IMR-90 (cell line): ENCODE results near the gene RALGAPA1. TPM values are rescaled to one million over a fixed set of nuclear protein-coding genes. Genes with fewer than 3 reads are reported as not detected.

Source experiments
- ATAC-seq: fragments of 200-7000 bp; cut with Tn5 transposase; 2 replicates; pipeline ENCODE4 v1.9.1; 2020; ENCODE audit warnings: low read depth, mild to moderate bottlenecking, moderate library complexity
- BruUV-seq: library from RNA; stranded (reverse); fragments of 400-500 nt; replicated peaks from 2 replicates; lab custom pipeline; 2021; lab: Mats Ljungman, UMichigan
- CTCF ChIA-PET: fragments of 300-600 bp; formaldehyde crosslinking; extraction: SDS; loops from one replicate; lab custom pipeline; 2021; ENCODE audit warnings: antibody characterized with exemption; lab: Yijun Ruan, JAX
- POLR2A ChIA-PET: fragments of 300-600 bp; sonication (Branson Sonifier 250); formaldehyde crosslinking; loops from one replicate; lab custom pipeline; 2022; ENCODE audit warnings: antibody characterized with exemption; ENCODE audit not compliant: unreplicated experiment; lab: Charles Lee
- DNase-seq: peaks from one replicate; pipeline ENCODE4 v3.0.0; 2013
- H2AFZ ChIP-seq: replicated peaks from 2 replicates; pipeline ENCODE3; 2013; ENCODE audit warnings: low read length, mild to moderate bottlenecking; ENCODE audit not compliant: poor library complexity
- H2AK5ac ChIP-seq: 2 replicates; pipeline ENCODE4 v1.6.1; 2013; ENCODE audit warnings: low read depth, low read length, inconsistent platforms
- H2AK9ac ChIP-seq: replicated peaks from 2 replicates; pipeline ENCODE3; 2013; ENCODE audit warnings: mild to moderate bottlenecking, low read depth, low read length, moderate library complexity; ENCODE audit not compliant: poor library complexity
- H2BK120ac ChIP-seq: 2 replicates; pipeline ENCODE4 v1.6.1; 2013; ENCODE audit warnings: low read depth, low read length, inconsistent platforms
- H2BK15ac ChIP-seq: 3 replicates; pipeline ENCODE4 v1.6.1; 2013; ENCODE audit warnings: low read depth, low read length, inconsistent platforms
- H2BK20ac ChIP-seq: 2 replicates; pipeline ENCODE4 v1.6.1; 2013; ENCODE audit warnings: low read depth, mild to moderate bottlenecking, inconsistent platforms, low read length, moderate library complexity
- H2BK5ac ChIP-seq: 2 replicates; pipeline ENCODE4 v1.6.1; 2013; ENCODE audit warnings: mild to moderate bottlenecking, low read depth, low read length, inconsistent platforms; ENCODE audit not compliant: poor library complexity, severe bottlenecking
- H3K14ac ChIP-seq: replicated peaks from 2 replicates; pipeline ENCODE4 v1.6.1; 2013; ENCODE audit warnings: low read depth, low read length, inconsistent platforms
- H3K18ac ChIP-seq: 2 replicates; pipeline ENCODE4 v1.6.1; 2013; ENCODE audit warnings: low read depth, low read length, control low read depth
- H3K23ac ChIP-seq: 2 replicates; pipeline ENCODE4 v1.6.1; 2013; ENCODE audit warnings: low read depth, low read length, inconsistent platforms
- H3K27ac ChIP-seq: 2 replicates; pipeline ENCODE4 v1.5.1; 2013; ENCODE audit warnings: mild to moderate bottlenecking, control low read depth, low read length; ENCODE audit not compliant: insufficient read depth
- H3K27me3 ChIP-seq: 2 replicates; pipeline ENCODE4 v1.6.1; 2013; ENCODE audit warnings: low read length; ENCODE audit not compliant: control insufficient read depth, insufficient read depth
- H3K36me3 ChIP-seq: 2 replicates; pipeline ENCODE4 v1.6.1; 2013; ENCODE audit warnings: low read length, mixed read lengths; ENCODE audit not compliant: control insufficient read depth, insufficient read depth
- H3K4ac ChIP-seq: 2 replicates; pipeline ENCODE4 v1.6.1; 2013; ENCODE audit warnings: low read depth, low read length, inconsistent platforms
- H3K4me1 ChIP-seq: 2 replicates; pipeline ENCODE4 v1.6.1; 2013; ENCODE audit warnings: low read length, mixed read lengths; ENCODE audit not compliant: control insufficient read depth, insufficient read depth
- H3K4me2 ChIP-seq: 2 replicates; pipeline ENCODE4 v1.6.1; 2013; ENCODE audit warnings: low read depth, mild to moderate bottlenecking, control low read depth, low read length, moderate library complexity
- H3K4me3 ChIP-seq: 2 replicates; pipeline ENCODE4 v1.5.1; 2013; ENCODE audit warnings: low read depth, mild to moderate bottlenecking, control low read depth, low read length, moderate library complexity; ENCODE audit not compliant: insufficient read depth
- H3K56ac ChIP-seq: 2 replicates; pipeline ENCODE4 v1.6.1; 2013; ENCODE audit warnings: low read length, inconsistent platforms; ENCODE audit not compliant: insufficient read depth; ENCODE audit errors: extremely low read depth
- H3K79me1 ChIP-seq, 2 experiments: 2 replicates each; pipeline ENCODE4 v1.6.1; 2013; ENCODE audit warnings: low read length in 2 of 2, inconsistent platforms in 1 of 2, low read depth in 1 of 2
- H3K9ac ChIP-seq: 2 replicates; pipeline ENCODE4 v1.6.1; 2013; ENCODE audit warnings: low read depth, low read length, control low read depth
- H3K9me1 ChIP-seq: 2 replicates; pipeline ENCODE4 v1.6.1; 2013; ENCODE audit warnings: low read length, inconsistent platforms; ENCODE audit not compliant: insufficient read depth
- H3K9me3 ChIP-seq: 2 replicates; pipeline ENCODE4 v1.6.1; 2013; ENCODE audit warnings: low read length; ENCODE audit not compliant: control insufficient read depth, insufficient read depth
- H4K20me1 ChIP-seq: 2 replicates; pipeline ENCODE4 v1.6.1; 2013; ENCODE audit warnings: low read length, inconsistent platforms; ENCODE audit not compliant: insufficient read depth
- H4K5ac ChIP-seq: 2 replicates; pipeline ENCODE4 v1.6.1; 2013; ENCODE audit warnings: mild to moderate bottlenecking, low read depth, low read length, control low read depth
- H4K8ac ChIP-seq, 2 experiments: 2 replicates each; pipeline ENCODE4 v1.6.1; 2013; ENCODE audit warnings: low read depth in 2 of 2, low read length in 2 of 2, control low read depth in 1 of 2, inconsistent platforms in 1 of 2
- H4K91ac ChIP-seq: 2 replicates; pipeline ENCODE4 v1.6.1; 2013; ENCODE audit warnings: low read depth, low read length, inconsistent platforms; ENCODE audit not compliant: insufficient read depth
- FOS ChIP-seq: fragments of 150-350 bp; IDR thresholded peaks from 2 replicates; pipeline ENCODE4 v1.6.1; 2016; ENCODE audit warnings: low read depth, low read length
- WGBS, 2 experiments: methylation state at CpG; one replicate each; pipeline versions ENCODE4 v1.1.5 to v1.1.7; 2013; ENCODE audit warnings: missing lambda C conversion rate in 2 of 2; ENCODE audit not compliant: insufficient read length in 1 of 2; ENCODE audit errors: extremely low coverage in 2 of 2; 5-methylcytosine and 5-hydroxymethylcytosine counted together
- dilution Hi-C: fragments of 300-500 bp; cut with HindIII; formaldehyde crosslinking; loops from one replicate; pipeline ENCODE4 v1.14.3; 2018; ENCODE audit warnings: low sequenced_read_pairs; ENCODE audit not compliant: unreplicated experiment
- in situ Hi-C: fragments of 300-500 bp; cut with MboI; formaldehyde crosslinking; loops from 3 replicates; pipeline ENCODE4 v1.14.3; 2019; ENCODE audit warnings: low sequenced_read_pairs, inconsistent platforms, mixed read lengths
- intact Hi-C: fragments of 100-400 bp; cut with micrococcal nuclease; formaldehyde crosslinking; loops from 2 replicates; pipeline ENCODE4 v1.10.0; 2022
- polyA plus RNA-seq, 3 experiments: library from polyadenylated mRNA; depleted of rRNA; stranded (reverse); fragments of >200 nt; gene quantifications; 2 replicates each; pipeline ENCODE4 v1.2.3, GENCODE V29; 2012; ENCODE audit warnings: low replicate concordance in 1 of 3
- total RNA-seq: library from RNA; depleted of rRNA; stranded (reverse); fragments of >200 nt; gene quantifications from 2 replicates; pipeline ENCODE4 v1.2.3, GENCODE V29; 2012

RALGAPA1 gene
- total and polyA plus RNA-seq, 2 of the 4 experiments (the other 2 are of a cell fraction): 5.1 to 25.6 TPM

- Histone ChIP-seq H3K79me1 (peaks cover 7 to 25% of the 10 kb centered on the region in 2 experiments), H3K9ac (peak overlapping the region; percentile 82), H3K27me3 (no peaks in the 10 kb centered on the region), H2AFZ (peak overlapping the region; percentile 93), H3K27ac (peak overlapping the region; percentile 91), H3K4ac (peak overlapping the region; percentile 77; the same call in 1 of the 2 replicates), H2BK120ac (0 out of 2 replicates have a peak overlapping the region, but pooled peaks have one; percentile 49), H3K56ac (peak overlapping the region; percentile 51), H3K9me1 (no peaks in the 10 kb centered on the region; the same call in 1 of the 2 replicates), H3K4me3 (peak overlapping the region; percentile 99), H4K8ac (peak overlapping the region in 1 of 2 experiments; percentile 82; a peak in 2 of 4 replicates), H4K91ac (0 out of 2 replicates have a peak overlapping the region, but pooled peaks have one; percentile 68), H2AK5ac (0 out of 2 replicates have a peak overlapping the region, but pooled peaks have one; percentile 7), H2AK9ac (peak overlapping the region; percentile 71), H2BK5ac (peak overlapping the region; percentile 65), H3K4me2 (peak overlapping the region; percentile 100), H2BK20ac (no peak overlapping the region), H3K9me3 (no peaks in the 10 kb centered on the region), H3K4me1 (peaks cover 2% of the 10 kb centered on the region; the same call in 1 of the 2 replicates), H3K18ac (no peak overlapping the region; the same call in 1 of the 2 replicates), H3K14ac (peak overlapping the region; percentile 55), H4K20me1 (peaks cover 16% of the 10 kb centered on the region), H3K23ac (peak overlapping the region; percentile 88), H3K36me3 (no peaks in the 10 kb centered on the region), H4K5ac (no peak overlapping the region; the same call in 1 of the 2 replicates), H2BK15ac (no peak overlapping the region)
- dilution Hi-C loops (no loop called here), in situ Hi-C loops (loop anchor here (25.0 kb wide), 1 partner anchor 671 kb away; no protein-coding TSS in a partner anchor), intact Hi-C loops (loop anchor here (5.0 kb wide), 2 partner anchors 61 to 121 kb away; no protein-coding TSS in a partner anchor)
- ChIA-PET POLR2A (no interaction called here), CTCF (interaction anchor here (2.9 kb wide), 1 partner anchor 10 kb away, joined by 10 read pairs; no protein-coding TSS in a partner anchor)
- DNase-seq: no peak
- no peak for ATAC-seq
- no peak for TF ChIP-seq FOS
- BruUV-seq: no TSS peak
- WGBS, 2 experiments: 6% methylated on average over 3 of the region's 11 CpGs; no CpG with 5 or more reads in 1 of the 2 experiments
Observed at GRCh38 chr14:35808076-35808637, 938 bp downstream of the RALGAPA1 start.
